SH-SY5Y (cell line): ENCODE data around the gene TNFRSF11A.

Experiments
- GATA2 ChIP-seq: IDR thresholded peaks from 2 replicates; pipeline ENCODE4 v1.6.1; 2011; ENCODE audit warnings: mild to moderate bottlenecking, low read depth, low read length
- GATA3 ChIP-seq: IDR thresholded peaks from 2 replicates; pipeline ENCODE4 v1.6.1; 2011; ENCODE audit warnings: low read depth, mild to moderate bottlenecking, low read length, moderate library complexity

GRCh38 chr18:62366992-62367391 is 41.9 kb downstream of the TNFRSF11A start:
- TF ChIP-seq GATA2 (no peak), GATA3 (no peak)
